Activated T-helper 9 cell treated with anti-CD3 and anti-CD28 coated beads, Interleukin-2, amount 50 U/mL, for 16 hours (primary cell): ENCODE measurements around the gene RABGEF1.
"Not testable (repeated sequence)": the region's sequence is repeated elsewhere in the genome, so short reads cannot be mapped to it uniquely, and the experiment has no call there.

Source experiments
- DNase-seq: peaks from one replicate; pipeline ENCODE4 v3.0.0-alpha.2; 2020; ENCODE audit warnings: low read depth

The RABGEF1 gene

DNA sequence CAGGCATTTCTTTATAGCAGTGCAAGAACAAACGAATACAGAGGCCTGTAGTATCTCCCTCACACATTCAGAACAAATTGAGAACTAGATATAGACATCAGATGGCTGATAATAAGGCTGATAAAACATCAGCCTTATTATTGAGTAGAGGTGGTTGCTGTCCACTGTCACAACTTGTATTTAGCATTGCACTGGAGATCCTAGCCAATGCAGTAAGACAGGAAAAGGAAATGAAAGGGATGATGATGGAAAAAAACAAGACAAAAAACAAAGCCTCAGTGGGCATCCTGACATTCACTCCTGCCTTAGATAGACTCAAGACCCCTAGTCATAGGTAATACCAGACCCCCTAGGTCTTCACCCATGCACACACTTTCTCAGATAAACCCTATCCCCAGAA is 4.7 kb upstream of the RABGEF1 start:
- DNase-seq, result no peak

DNA sequence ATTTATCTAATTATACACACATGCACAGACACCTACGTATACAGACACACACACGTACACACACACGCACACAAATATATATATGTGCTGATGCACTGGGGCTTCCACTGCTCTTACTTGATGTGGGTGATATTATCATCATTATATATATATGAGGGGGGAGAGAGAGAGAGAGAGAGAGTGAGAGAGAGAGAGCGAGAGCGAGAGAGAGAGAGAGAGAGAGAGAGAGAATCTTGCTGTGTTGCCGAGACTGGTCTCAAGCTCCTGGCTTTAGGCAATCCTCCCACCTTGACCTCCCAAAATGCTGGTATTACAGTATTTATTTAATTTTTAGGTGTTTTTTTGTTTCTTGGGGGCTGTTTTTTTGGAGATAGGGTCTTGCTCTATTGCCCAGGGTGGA is 3.6 kb upstream of the RABGEF1 start:
- no peak for DNase-seq

DNA sequence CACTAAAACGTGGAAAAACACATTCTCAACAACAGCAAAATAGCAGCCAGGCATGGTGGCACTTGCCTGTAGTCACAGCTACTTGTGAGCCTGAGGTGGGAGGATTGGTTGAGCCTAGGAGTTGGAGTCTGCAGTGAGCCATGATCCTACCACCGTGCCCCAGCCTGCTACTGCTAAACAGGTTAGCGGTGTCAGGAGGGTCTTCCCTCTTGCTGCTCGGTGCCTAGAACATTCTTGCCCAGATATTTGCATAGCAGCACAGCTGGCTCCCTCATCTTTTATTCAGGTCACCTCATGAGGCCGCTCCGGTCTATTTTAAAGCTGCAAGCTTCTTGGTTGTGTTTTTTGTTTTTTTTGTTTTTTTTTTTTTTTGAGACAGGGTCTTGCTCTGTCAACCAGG is 2.9 kb upstream of the RABGEF1 start:
- DNase-seq, result no peak

DNA sequence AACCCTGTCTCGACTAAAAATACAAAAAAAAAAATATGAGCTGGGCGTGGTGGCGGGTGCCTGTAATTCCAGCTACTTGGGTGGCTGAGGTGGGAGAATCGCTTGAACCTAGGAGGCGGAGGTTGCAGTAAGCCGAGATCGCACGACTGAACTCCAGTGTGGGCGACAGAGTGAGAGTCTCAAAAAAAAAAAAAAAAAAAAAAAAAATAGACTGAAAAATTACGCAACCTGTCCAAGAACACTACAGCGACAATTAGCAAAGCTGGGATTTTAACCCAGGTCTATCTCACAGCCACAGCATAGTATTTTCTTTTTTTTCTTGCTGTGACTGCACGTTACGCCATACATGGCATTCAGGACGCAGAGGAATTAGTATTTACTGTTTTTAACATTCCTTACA is 1.1 kb upstream of the RABGEF1 start:
- no peak for DNase-seq

DNA sequence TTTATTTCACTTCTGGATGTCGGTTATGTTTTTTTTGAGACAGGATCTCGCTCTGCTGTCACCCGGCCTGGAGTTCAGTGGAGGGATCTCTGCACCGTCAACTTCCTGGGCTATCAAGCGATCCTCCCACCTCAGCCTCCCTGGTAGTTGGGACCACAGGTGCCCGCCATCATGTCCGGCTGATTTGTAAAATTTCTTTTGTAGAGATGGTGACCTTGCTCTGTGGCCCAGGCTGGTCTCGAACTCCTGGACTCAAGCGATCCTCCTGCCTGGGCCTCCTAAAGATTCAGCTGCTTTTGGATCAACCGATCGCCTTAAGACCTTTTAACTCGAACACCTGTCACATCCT is 606 bp upstream of the RABGEF1 start:
- no peak for DNase-seq

DNA sequence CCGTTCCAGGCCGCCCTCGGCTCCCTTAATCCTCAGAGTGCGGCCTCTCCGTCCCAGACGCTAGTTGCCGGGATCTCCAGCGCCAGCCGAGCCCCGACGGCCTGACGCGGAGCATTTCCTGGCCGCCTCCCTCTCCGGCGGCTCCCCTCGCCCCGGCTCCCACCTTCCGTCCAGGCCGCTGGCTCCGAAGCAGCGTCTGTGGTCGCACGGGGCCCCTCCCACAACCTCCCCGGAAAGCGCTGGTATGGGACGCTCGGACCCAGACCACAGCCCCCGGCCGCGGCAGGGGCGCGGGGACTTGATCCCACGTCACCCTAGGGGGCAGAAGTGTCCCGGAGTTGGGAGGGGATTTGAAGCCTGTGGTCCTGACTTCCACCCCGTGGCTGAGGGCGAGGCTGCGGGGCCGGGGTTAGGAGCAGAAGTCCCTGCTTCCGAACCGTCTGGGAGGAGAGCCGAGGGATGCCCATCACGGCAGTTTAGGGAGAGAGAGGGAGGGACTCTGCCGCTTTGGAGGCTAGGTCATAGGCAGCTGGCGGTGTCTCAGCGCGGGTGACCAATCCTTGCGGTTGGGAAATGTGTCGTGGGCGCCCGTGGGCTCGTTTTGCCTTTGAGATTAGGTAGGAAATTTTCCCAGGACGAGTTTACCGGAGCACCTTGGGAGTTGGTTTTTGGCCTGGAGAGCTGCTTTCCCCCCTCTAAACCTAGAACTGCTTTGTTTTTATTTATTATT is 612 bp downstream of the RABGEF1 start:
- DNase-seq, result peak; percentile 23

DNA sequence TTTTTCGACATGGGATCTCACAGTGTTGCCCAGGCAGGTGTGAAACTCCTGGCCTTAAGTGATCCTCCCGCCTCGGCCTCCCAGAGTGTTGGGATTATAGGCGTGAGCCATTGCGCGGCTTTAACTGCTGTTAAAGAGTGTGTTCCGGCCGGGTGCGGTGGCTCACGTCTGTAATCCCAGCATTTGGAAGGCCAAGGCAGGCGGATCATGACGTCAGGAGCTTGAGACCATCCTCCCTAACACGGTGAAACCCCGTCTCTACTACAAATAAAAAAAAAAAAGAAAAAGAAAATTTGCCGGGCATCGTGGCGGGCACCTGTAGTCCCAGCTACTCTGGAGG is 1.1 kb downstream of the RABGEF1 start:
- DNase-seq, result no peak

DNA sequence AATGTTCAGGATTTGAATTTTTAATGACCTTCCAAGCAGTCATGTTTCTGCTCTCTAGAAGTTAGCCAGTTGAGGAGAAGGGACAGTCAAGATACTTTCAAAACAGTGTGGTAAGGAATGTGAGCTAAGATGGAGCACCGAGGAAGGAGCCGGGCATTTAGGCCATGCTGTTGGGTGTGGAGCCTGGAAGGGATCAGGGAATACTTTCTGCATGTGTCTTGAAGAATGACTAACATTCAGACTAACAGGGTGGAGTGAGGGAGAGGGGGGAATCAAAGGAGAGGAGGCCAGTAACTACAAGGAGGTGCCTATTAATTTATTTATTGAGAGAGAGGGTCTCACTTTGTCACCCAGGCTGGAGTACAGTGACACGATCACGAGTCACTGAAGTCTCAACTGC is 1.8 kb downstream of the RABGEF1 start:
- DNase-seq, result not testable (repeated sequence)

DNA sequence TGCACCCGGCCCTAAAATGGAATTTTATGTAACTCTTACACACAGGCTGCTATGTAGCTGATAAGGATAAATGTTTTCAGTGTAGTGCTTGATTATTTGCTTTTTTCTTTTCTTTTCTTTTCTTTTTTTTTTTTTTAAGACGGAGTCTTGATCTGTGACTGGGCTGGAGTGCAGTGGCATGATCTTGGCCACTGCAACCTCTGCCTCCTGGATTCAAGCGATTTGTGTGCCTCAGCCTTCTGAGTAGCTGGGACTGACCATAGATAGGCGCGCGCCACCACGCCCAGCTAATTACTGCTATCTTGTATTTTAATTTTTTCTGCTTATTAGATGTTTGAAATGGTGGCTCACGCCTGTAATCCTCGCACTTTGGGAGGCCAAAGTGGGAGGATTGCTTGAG is 3.4 kb downstream of the RABGEF1 start:
- no peak for DNase-seq

DNA sequence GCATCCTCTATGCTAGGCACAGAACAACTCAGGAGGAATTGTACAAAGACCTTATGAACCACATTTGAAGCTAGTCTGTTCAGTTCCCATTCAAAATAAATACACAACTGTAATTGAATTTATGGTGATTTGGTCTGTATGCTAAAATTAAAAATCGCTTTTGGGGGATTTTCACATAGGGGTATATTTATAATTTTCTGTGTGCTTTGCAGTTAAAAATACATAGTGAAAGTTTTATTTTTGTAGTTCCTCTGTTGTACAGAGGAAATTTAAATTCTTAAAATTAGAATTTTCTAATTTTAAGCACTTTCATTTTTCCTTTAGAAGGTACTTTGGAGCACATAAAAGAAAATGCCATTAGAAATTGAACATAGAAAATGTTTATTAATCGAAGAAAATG is 6.9 kb downstream of the RABGEF1 start:
- DNase-seq, result no peak

DNA sequence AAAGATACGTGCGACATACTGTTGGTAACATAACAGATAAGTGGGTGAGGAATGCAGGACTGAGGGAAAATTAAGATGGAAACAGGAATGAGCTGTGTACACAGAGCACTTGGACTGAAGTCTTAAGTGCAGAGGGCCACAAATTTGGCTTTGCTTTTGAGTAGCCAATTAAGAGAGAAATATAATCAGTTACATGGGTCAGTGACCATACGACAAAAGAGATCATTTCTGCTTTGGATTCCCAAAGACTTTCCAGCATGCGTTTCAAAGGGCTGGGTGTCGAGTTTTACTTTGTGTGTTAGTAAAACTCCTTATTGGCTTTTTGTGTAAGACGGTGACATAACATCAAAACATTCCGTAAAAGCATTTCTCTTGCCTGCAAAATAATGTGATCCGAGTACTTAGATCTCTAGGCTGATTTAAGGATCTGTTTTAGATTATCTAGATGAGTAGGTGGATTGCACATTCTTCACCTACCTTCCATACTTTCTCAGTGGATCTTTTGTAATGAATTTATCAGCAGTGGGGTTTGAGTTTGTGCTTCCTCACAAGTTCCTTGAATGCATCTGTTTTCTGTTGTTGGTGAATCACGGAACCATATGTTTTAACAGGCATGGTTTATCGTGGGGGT is 7.5 kb downstream of the RABGEF1 start:
- no peak for DNase-seq

DNA sequence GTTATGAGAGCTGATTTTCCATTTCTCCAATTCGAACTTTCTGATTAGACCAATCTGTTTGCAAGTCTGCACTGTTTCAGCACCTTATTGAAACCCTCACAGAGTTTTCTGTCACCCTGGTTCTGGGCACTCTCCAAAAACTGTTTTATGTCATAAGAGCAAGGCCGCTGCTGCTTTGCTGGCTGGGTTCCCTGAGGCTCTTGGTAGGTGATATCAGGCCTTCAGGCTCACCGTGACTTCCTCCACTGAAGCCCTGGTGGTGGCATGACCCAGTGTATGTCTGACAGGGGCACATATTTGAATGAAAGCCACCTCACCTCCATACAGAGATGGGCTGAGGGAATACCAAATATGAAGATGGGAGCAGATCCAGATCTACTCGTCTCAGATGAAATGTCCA is 8.3 kb downstream of the RABGEF1 start:
- DNase-seq, result no peak

DNA sequence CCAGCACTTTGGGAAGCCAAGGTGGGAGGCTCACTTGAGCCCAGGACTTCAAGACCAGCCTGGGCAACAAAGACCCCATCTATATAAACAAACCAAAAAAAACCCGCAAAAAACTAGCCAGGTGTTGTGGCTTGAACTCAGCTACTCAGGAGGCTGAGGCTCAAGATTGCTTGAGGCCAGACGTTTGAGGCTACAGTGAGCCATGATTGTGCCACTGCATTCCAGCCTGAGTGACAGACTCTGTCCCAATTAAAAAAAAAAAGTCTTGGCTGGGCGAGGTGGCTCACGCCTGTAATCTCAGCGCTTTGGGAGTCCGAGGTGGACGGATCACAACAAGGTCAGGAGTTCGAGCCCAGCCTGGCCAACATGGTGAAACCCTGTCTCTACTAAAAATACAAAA is 11.4 kb downstream of the RABGEF1 start:
- no peak for DNase-seq

DNA sequence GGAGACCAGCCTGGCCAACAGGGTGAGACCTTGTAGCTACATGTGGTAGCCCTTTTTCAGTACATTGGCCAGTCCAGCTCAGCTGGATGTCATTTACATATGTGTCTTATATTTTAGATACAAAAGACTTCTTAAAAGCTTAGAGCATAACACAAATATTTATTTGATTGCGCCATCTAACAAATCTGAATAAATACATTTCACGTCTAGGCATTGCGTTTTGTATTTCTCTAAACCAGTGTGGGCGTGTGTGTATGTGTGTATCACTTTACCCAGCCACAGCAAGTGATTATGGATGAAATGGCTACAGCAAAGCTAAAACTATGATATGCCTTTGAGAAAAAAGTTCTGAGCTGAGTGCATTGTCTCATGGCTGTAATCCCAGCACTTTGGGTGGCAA is 14.0 kb downstream of the RABGEF1 start:
- no peak for DNase-seq

DNA sequence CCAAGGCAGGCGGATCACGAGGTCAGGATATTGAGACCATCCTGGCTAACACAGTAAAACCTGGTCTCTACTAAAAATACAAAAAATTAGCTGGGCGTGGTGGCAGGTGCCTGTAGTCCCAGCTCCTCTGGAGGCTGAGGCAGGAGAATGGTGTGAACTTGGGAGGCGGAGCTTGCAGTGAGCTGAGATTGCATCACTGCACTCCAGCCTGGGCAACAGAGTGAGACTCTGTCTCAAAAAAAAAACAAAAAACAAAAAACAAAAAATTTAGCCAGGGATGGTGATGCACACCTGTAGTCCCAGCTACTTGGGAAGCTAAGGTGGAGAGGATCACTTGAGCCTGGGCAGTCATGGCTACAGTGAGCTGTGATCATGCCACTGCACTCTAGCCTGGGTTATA is 14.5 kb downstream of the RABGEF1 start:
- DNase-seq, result not testable (repeated sequence)

DNA sequence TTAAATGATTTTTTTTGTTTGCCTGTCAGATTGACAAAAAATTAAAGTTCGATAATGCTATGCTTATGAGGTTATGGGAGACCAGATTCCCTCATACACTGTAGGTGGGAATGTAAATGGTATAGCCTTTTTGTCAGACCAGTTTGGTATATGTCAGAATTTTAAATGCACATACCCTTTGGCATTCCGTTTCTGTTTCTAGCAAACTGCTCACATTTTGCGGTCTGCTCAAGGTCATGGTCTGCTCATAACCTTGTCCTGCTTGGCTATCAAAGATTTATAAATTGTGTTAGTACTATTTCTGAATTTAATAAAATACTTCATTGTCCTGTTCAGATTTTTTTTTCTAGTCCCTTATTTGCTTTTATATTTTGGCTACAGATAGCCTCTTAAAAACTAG is 15.7 kb downstream of the RABGEF1 start:
- DNase-seq, result not testable (repeated sequence)

DNA sequence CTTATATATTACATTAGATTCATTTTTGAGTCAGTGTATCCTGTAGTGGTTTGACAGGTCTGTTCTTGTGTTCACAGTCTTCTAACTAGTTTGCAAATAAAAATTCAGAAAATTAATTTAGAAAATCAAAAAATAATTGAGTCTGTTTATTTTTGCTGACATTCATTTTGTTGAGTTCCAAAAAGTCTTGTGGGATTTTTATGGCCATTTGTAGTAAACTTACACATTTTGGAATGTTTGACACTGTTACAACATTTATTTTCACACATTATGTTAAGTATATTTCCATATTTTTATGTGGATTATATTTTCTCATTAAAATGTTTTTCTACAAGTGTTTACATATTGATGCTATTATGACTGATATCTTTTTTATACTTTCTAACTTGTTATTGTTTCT is 16.4 kb downstream of the RABGEF1 start:
- DNase-seq, result no peak

DNA sequence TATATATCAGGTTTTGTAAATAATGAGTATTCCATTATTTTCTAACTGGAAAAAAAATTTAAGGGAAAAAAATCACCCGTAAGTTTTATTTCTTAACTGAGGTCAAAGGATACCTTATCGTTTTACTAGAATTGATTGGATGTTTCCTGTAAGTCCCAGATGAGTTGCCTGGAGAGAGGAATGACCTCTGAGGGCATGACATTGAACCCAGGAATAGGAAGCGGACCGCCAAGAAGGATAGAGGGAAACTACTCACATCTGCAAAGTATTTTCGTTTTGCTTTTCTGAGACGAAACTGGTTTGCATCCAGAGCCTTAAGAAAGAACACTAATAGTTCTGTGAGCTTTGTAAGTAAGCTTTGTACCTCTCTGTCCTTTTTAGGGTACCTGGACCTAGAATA is 17.4 kb downstream of the RABGEF1 start:
- no peak for DNase-seq

DNA sequence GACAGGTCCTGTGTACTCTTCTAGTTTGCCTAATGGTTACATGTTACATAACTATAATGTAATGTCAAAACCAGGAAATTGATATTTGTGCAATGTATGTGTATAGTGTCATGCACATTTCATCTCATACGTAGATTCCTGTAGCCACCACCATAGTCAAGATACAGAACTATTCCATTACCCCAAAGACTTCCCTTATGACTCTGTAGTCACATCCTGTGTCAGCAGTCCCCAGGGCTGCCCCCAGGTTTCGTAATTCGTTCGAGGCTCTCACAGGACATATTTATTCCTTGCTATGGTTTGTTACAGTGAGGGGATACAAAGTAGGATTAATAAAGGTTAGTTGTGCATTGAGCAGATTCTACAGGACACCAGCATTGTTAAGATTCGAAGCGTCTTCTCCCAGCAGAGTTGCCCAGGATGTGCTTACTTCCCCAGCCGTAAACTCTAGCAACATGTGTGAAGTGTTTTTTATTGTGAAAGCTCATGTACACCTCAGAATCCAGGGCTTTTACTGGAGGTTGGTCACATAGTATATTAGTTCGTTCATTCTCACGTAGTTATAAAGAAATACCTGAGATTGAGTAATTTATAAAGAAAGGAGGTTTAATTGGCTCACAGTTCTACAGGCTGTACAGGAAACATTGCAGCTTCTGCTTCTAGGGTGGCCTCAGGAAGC is 18.6 kb downstream of the RABGEF1 start:
- no peak for DNase-seq

DNA sequence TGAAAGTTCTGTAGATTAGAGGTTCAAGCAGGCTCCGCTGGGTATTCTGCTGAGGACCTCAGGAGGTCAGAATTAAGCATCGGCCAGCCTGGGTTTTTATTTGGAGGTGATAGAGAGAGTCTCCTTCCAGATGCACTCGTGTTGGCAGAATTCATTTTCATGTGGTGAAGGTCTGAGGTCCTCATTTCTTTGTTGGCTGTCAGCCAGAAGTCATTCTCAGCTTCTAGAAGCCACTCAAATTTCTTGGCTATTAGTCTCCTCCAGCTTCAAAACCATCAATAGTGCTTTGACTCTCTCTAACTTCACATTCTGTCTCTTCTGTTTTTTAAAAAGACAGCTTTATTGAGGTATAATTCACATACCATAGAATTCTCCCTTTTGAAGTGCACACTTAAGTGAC is 22.6 kb downstream of the RABGEF1 start:
- DNase-seq, result not testable (repeated sequence)

DNA sequence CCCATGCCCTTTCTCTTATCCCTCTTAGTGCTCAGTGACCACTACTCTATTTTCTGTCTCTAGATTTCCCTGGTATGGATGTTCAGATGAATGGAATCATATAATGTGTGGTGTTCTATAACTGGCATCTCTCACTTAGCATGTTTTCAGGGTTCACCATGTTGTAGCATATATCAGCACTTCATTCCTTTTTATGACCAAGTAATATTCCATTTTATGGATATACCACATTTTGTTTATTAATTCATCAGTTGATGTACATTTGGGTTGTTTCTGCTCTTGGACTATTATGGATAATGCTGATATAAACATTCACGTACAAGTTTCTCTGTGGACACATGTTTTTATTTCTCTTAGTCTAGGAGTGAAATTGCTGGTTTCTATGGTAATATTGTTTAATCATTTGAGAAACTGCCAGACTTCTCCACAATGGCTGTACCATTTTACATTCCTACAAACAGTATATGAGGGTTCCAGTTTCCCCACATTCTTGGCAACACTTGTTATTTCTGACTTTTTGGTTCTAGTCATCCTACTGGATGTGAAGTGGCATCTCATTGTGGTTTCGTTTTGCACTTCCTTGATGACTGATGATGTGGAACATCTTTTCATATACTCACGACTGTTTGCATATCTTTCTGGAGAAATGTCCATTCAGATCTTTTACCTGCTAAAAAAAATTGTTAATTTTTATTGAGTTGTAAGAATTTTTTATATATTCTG is 23.3 kb downstream of the RABGEF1 start:
- DNase-seq, result not testable (repeated sequence)

DNA sequence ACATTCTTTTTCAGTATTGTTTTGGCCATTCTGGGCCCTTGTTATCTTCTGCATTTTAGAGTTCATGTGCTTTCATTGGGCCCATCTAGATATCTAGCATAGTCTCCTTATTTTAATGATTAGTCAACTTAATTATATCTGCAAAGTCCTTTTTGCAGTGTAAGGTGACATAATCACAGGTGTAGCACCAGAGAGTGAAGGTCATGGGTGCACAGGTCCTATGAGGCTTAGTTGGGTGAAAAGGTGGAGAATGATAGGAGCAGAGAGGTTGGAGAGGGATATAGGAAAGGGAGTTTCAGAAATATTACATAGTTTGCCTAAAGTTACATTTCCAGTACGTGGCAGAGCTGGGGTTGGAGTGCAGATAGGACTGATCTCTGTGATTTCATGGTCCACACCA is 24.4 kb downstream of the RABGEF1 start:
- not testable (repeated sequence) for DNase-seq
